K562 (cell line): ENCODE results near the gene C2orf81. TPM values are rescaled to one million over a fixed set of nuclear protein-coding genes. Genes with fewer than 3 reads are reported as not detected.

Source experiments
- CHD4 ChIP-seq: fragments of 200-600 bp; sonication (generic); IDR thresholded peaks from 3 replicates; pipeline ENCODE4 v1.6.1; 2012; ENCODE audit warnings: low read depth, mild to moderate bottlenecking, mixed read lengths, low read length, inconsistent platforms; ENCODE audit not compliant: insufficient read depth, insufficient replicate concordance, poor library complexity, severe bottlenecking
- HDAC2 ChIP-seq: fragments of 450-650 bp; IDR thresholded peaks from 2 replicates; pipeline ENCODE4 v1.6.1; 2016; ENCODE audit warnings: mild to moderate bottlenecking
- POLR2AphosphoS5 ChIP-seq: IDR thresholded peaks from 2 replicates; pipeline ENCODE4 v1.6.1; 2011; ENCODE audit warnings: mild to moderate bottlenecking, low read depth, low read length, moderate library complexity; ENCODE audit not compliant: control insufficient read depth, insufficient read depth
- polyA plus RNA-seq, 8 experiments: library from polyadenylated mRNA; depleted of rRNA in 4 of 8; stranded (reverse) in 5 of 8; unstranded in 3 of 8; fragments of >200 nt; fragmentation: Nextera tagmentation in 2 of 8; fragmentation: Illumina TruSeq in 1 of 8; extraction: Ambion mirVana in 2 of 8; extraction: Trizol in 1 of 8; gene quantifications; 2 replicates each; pipeline versions ENCODE4 v1.2.1 to v1.2.3, GENCODE V29; 2011 to 2014; ENCODE audit warnings: inconsistent platforms in 1 of 8, missing spikeins in 1 of 8
- total RNA-seq, 7 experiments: library from RNA; depleted of rRNA in 6 of 7; stranded (reverse); fragments of >200 nt in 6 of 7; fragmentation: Illumina TruSeq in 2 of 7; extraction: Trizol in 2 of 7; gene quantifications; 2 replicates each; pipeline versions ENCODE4 v1.2.1 to v1.2.3, GENCODE V29; 2011 to 2021; ENCODE audit warnings: low replicate concordance in 1 of 7
- TF ChIP-seq, protein P1 (sequence below): sonication (generic); formaldehyde crosslinking; IDR thresholded peaks from 2 replicates; pipeline ENCODE4 v1.8.0; 2023; ENCODE audit warnings: missing genetic modification reagents, mild to moderate bottlenecking, borderline replicate concordance
- TF ChIP-seq, protein P2 (sequence below), 2 experiments: fragments of 450-650 bp; IDR thresholded peaks; 2 replicates each; pipeline ENCODE4 v1.6.1; 2016
- TF ChIP-seq, protein P3 (sequence below): fragments of 250-450 bp; sonication (Bioruptor Pico); IDR thresholded peaks from 2 replicates; pipeline ENCODE4 v1.5.0; 2021
- TF ChIP-seq, protein P4 (sequence below), 2 experiments: fragments of 200-800 bp in 1 of 2; sonication (Bioruptor generic) in 1 of 2; sonication (generic) in 1 of 2; formaldehyde crosslinking in 1 of 2; IDR thresholded peaks in 1 of 2; conservative IDR thresholded peaks in 1 of 2; 2 replicates each; pipeline versions ENCODE4 v1.5.0 to v1.6.1; 2016 to 2020; ENCODE audit warnings: missing compliant biosample characterization in 1 of 2, missing genetic modification characterization in 1 of 2, missing genetic modification reagents in 1 of 2

Gene C2orf81
- total and polyA plus RNA-seq, 9 of the 15 experiments (the other 6 are each of a cell fraction or from before 2014, with no cell fraction given): 0.06 TPM; not detected in 8

DNA sequence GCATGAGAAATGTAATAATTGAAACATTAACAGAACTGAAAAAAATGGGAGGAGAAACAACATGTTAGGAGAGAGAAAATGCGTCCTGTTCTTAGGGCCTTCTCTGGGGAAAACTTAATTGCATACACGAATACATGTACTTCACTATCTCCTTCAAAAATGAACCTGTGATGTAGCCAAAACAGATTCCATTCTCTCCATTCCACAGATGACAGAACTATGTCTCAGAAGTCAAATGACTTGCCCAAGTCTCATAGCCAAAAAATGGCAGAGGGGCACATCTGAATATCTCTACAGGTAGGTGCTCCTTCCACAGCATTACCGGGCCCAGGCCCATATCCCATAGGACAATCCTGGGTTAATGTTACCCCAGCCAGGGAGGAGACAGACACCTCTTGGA is 37.4 kb downstream of the C2orf81 start (continued):
- TF ChIP-seq, protein P1, sequence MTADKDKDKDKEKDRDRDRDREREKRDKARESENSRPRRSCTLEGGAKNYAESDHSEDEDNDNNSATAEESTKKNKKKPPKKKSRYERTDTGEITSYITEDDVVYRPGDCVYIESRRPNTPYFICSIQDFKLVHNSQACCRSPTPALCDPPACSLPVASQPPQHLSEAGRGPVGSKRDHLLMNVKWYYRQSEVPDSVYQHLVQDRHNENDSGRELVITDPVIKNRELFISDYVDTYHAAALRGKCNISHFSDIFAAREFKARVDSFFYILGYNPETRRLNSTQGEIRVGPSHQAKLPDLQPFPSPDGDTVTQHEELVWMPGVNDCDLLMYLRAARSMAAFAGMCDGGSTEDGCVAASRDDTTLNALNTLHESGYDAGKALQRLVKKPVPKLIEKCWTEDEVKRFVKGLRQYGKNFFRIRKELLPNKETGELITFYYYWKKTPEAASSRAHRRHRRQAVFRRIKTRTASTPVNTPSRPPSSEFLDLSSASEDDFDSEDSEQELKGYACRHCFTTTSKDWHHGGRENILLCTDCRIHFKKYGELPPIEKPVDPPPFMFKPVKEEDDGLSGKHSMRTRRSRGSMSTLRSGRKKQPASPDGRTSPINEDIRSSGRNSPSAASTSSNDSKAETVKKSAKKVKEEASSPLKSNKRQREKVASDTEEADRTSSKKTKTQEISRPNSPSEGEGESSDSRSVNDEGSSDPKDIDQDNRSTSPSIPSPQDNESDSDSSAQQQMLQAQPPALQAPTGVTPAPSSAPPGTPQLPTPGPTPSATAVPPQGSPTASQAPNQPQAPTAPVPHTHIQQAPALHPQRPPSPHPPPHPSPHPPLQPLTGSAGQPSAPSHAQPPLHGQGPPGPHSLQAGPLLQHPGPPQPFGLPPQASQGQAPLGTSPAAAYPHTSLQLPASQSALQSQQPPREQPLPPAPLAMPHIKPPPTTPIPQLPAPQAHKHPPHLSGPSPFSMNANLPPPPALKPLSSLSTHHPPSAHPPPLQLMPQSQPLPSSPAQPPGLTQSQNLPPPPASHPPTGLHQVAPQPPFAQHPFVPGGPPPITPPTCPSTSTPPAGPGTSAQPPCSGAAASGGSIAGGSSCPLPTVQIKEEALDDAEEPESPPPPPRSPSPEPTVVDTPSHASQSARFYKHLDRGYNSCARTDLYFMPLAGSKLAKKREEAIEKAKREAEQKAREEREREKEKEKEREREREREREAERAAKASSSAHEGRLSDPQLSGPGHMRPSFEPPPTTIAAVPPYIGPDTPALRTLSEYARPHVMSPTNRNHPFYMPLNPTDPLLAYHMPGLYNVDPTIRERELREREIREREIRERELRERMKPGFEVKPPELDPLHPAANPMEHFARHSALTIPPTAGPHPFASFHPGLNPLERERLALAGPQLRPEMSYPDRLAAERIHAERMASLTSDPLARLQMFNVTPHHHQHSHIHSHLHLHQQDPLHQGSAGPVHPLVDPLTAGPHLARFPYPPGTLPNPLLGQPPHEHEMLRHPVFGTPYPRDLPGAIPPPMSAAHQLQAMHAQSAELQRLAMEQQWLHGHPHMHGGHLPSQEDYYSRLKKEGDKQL (CRISPR knock-in tag): no peak
- TF ChIP-seq, protein P2, sequence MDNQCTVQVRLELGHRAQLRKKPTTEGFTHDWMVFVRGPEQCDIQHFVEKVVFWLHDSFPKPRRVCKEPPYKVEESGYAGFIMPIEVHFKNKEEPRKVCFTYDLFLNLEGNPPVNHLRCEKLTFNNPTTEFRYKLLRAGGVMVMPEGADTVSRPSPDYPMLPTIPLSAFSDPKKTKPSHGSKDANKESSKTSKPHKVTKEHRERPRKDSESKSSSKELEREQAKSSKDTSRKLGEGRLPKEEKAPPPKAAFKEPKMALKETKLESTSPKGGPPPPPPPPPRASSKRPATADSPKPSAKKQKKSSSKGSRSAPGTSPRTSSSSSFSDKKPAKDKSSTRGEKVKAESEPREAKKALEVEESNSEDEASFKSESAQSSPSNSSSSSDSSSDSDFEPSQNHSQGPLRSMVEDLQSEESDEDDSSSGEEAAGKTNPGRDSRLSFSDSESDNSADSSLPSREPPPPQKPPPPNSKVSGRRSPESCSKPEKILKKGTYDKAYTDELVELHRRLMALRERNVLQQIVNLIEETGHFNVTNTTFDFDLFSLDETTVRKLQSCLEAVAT (IDR thresholded peaks at IDR 0.05): no peak
- TF ChIP-seq, protein P3, sequence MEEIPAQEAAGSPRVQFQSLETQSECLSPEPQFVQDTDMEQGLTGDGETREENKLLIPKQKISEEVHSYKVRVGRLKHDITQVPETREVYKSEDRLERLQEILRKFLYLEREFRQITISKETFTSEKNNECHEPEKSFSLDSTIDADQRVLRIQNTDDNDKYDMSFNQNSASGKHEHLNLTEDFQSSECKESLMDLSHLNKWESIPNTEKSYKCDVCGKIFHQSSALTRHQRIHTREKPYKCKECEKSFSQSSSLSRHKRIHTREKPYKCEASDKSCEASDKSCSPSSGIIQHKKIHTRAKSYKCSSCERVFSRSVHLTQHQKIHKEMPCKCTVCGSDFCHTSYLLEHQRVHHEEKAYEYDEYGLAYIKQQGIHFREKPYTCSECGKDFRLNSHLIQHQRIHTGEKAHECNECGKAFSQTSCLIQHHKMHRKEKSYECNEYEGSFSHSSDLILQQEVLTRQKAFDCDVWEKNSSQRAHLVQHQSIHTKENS (CRISPR knock-in tag): no peak
- TF ChIP-seq, protein P4, sequence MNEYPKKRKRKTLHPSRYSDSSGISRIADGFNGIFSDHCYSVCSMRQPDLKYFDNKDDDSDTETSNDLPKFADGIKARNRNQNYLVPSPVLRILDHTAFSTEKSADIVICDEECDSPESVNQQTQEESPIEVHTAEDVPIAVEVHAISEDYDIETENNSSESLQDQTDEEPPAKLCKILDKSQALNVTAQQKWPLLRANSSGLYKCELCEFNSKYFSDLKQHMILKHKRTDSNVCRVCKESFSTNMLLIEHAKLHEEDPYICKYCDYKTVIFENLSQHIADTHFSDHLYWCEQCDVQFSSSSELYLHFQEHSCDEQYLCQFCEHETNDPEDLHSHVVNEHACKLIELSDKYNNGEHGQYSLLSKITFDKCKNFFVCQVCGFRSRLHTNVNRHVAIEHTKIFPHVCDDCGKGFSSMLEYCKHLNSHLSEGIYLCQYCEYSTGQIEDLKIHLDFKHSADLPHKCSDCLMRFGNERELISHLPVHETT (CRISPR knock-in tag; conservative IDR thresholded peaks at IDR 0.05 in 1 of 2, IDR thresholded peaks at IDR 0.05 in 1 of 2): no peak
- no peak for TF ChIP-seq POLR2AphosphoS5
- no peak for TF ChIP-seq CHD4
- no peak for TF ChIP-seq HDAC2
